AG09319 (cell line): ENCODE results near the gene METTL23.
"Not testable (repeated sequence)": the region's sequence is repeated elsewhere in the genome, so short reads cannot be mapped to it uniquely, and the experiment has no call there.

Source experiments
- DNase-seq: peaks from one replicate; pipeline ENCODE4 v3.0.0-alpha.2; 2010; ENCODE audit warnings: low read depth; ENCODE audit errors: extremely low read depth
- CTCF ChIP-seq: IDR thresholded peaks from 2 replicates; pipeline ENCODE4 v1.5.1; 2011; ENCODE audit warnings: low read depth, mild to moderate bottlenecking, inconsistent platforms, low read length, moderate library complexity

The METTL23 gene

DNA sequence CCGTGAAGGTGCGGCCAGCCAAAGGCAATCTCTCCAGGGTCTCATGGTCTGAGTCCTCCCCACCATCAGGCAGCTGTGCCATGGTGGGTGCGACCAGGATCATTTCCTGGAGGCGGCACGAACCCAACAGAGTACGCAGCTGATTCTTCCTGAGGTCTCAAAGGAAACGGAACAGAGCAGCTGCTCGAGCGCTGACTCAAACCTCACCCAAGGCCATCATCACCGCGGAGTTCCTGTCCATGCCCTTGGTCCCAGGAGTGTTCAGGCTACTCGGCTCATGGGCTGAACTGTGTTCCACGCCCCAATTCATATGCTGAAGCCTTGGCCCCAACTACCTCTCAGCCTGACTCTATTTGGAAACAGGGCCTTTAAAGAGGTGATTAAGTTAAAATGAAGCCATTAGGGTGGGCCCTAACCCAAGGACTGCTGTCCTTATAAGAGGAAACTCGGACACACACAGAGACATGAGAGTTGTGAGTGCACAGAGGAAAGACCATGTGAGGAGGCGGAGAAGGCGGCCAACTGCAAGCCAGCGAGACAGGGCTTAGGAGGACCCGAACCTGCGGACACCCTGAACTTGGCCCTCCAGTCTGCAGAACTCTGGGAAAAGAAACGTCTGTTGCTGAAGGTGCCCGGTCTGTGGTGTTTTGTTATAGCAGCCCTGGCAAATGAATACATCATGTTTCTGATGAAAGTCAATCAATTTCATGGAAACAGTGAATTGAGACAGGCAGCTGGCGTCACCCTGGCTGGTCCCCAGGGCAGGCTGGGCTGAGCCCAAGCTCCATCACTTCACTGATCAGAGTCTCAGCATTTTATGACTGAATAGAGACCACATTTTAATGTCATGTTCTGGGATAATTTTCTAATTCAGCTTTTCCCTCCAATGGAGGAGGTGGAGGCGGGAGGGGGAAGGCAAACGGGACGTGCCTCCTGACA, 29.6 kb upstream of the METTL23 start:
- no peak for TF ChIP-seq CTCF
- no peak for DNase-seq

- no peak for DNase-seq
- TF ChIP-seq CTCF: no peak
Observed at GRCh38 chr17:76697702-76698465, 28.8 kb upstream of the METTL23 start.

DNA sequence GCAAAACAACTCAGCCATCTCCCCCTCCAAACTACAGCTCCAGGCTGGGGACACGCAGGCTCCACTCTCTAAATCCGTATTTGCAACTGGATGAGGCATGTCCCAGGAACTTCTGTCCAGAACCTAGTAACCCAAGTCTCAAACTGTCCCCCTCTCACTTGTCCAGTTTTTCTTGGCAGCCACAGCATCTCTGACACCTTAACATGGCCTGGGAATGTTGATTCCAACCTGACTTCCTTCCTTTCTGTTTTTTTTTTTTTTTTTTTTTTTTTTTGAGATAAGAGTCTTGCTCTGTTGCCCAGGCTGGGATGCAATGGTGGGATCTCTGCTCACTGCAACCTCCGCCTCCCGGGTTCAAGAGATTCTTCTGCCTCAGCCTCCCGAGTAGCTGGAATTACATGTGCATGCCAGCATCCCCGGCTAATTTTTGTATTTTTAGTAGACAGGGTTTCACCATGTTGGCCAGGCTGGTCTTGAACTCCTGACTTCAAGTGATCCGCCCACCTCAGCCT, 28.1 kb upstream of the METTL23 start:
- not testable (repeated sequence) for DNase-seq

DNA sequence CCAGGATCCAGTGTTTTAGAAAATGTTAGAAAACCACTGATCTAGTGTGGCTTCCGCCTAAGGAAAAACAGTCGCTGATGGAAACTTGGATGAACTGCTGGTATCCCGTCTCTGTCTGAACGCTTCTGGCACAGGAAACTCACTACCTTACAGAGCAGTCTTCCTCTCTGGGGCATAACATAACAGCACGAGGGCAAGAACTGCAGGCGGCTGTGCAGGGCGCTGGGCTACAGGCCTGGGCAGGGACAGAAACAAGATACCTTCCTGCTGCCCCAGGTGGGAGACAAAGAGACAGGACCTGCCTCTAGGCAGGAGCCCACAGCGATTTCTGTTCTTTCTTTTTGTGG, 26.4 kb upstream of the METTL23 start:
- no peak for DNase-seq

DNA sequence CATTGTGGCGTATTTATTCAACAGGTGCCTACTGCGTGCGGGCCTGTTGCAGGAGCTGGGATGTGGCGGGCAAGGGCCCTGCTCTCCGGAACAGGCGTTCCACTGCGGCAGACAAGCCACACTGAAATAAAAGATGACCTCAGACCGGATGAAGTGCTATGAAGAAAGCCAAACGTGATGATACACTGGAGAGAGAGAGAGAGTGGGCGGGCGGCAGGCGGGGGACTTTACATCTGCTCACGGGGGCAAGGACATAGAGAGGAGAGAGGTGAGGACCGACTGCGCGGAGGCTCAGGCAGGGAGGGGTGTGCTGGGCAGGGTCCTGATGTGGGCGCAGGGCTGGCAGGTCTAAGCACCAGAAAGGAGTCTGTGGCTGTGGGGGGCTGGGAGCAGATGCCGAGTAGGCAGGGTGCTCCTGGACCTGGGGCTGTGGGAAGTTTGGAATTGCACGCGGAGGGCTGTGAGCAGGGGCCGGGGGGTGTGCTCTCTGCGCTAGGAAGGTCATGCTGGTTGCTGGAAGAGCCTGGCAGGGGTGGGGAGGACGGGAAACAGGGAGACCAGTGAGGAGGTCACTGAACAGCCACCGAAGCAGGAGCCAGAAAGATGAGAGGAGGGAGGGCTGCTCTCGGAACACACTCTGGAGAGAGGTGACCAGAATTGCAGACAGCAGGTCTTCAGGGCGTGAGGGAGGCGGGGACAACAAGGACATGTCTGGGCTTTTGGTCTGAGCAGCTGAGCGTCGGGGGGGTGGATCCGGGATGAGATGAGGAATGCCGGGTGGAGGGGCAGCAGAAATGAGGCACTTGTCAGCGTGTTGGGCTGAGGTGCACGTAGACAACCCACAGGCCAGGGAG, 25.8 kb upstream of the METTL23 start:
- TF ChIP-seq CTCF: no peak
- peak; percentile 54 for DNase-seq

More for the DNA sequence above, 26.4 kb upstream of the METTL23 start:
- no peak for TF ChIP-seq CTCF

DNA sequence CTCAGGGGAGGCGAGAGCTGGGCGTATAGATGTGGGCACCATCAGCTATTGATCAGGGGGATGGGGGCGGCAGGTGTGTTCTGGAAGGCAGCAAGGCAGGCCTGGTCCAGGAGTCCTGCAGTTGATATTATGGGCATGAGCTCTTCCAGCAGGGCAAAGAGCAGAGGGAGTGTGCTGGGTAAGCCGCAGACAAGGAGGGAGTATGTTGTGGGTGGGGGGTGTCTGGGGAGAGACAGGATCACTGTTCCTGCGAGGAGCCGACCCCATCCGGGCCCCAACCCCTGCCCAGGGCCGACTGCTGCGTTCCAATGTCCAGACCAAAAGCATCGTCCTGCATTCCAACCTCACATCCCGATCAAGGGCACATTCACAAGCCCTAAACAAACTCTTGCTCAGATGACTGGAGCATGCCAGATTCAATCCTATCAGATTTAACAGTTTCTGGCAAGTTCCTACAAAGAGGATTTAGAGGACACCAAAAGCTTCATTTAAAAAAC, 25.1 kb upstream of the METTL23 start:
- DNase-seq: no peak
- no peak for TF ChIP-seq CTCF

- no peak for TF ChIP-seq CTCF
- no peak for DNase-seq
Observed at GRCh38 chr17:76702076-76702475, 24.6 kb upstream of the METTL23 start.
